HepG2 (cell line): ENCODE measurements around the gene DPEP2NB. TPM values are rescaled to one million over a fixed set of nuclear protein-coding genes. Genes with fewer than 3 reads are reported as not detected.

Experiments
- ATAC-seq: fragments of 200-7000 bp; cut with Tn5 transposase; 3 replicates; pipeline ENCODE4 v1.9.1; 2020; ENCODE audit warnings: mild to moderate bottlenecking, moderate library complexity
- BruUV-seq: library from RNA; stranded (reverse); fragments of 400-500 nt; replicated peaks from 2 replicates; lab custom pipeline; 2021; lab: Mats Ljungman, UMichigan
- CTCF ChIA-PET: fragments of 300-600 bp; formaldehyde crosslinking; extraction: SDS; loops from one replicate; lab custom pipeline; 2021; ENCODE audit warnings: low total read pairs, inconsistent platforms, low intra/inter-chr PET ratio; lab: Yijun Ruan, JAX
- POLR2A ChIA-PET: fragments of 350-600 bp; sonication (Branson Sonifier 250); formaldehyde crosslinking; loops from one replicate; lab custom pipeline; 2020; ENCODE audit warnings: antibody characterized with exemption, inconsistent platforms; lab: Yijun Ruan, JAX
- DNase-seq: peaks from one replicate; pipeline ENCODE4 v3.0.0-alpha.2; 2015; ENCODE audit warnings: low spot score
- FAIRE-seq: peaks from 3 replicates; lab custom pipeline; 2011; peaks lifted over from hg19 to GRCh38; lab: Jason Lieb, UNC
- H2AFZ ChIP-seq: one replicate; pipeline ENCODE4 v1.6.1; 2011; ENCODE audit warnings: low read length, inconsistent platforms
- H3K27ac ChIP-seq: fragments of 300-600 bp; 3 replicates; pipeline ENCODE4 v1.8.0; 2011; ENCODE audit warnings: mixed run types, mild to moderate bottlenecking, mixed read lengths, low read length, inconsistent platforms; ENCODE audit not compliant: insufficient read depth; ENCODE audit errors: extremely low read length
- H3K27me3 ChIP-seq, 2 experiments: fragments of 200-600 bp in 1 of 2; 2 replicates in 1 of 2; 3 replicates in 1 of 2; pipeline versions ENCODE4 v1.6.0 to v1.8.0; 2011; ENCODE audit warnings: low read length in 2 of 2, mild to moderate bottlenecking in 2 of 2, moderate library complexity in 2 of 2, inconsistent platforms in 1 of 2; ENCODE audit not compliant: insufficient read depth in 2 of 2, control insufficient read depth in 1 of 2
- H3K36me3 ChIP-seq, 2 experiments: fragments of 200-600 bp in 1 of 2; replicated peaks in 1 of 2; 2 replicates in 1 of 2; 3 replicates in 1 of 2; pipeline versions ENCODE4 v1.5.1 to v1.8.0; 2011; ENCODE audit warnings: low read length in 2 of 2, inconsistent platforms in 1 of 2; ENCODE audit not compliant: insufficient read depth in 2 of 2, control insufficient read depth in 1 of 2
- H3K4me1 ChIP-seq: 2 replicates; pipeline ENCODE4 v1.5.1; 2012; ENCODE audit warnings: low read length, inconsistent platforms; ENCODE audit not compliant: insufficient read depth
- H3K4me2 ChIP-seq: 2 replicates; pipeline ENCODE4 v1.6.0; 2011; ENCODE audit warnings: low read depth, low read length, inconsistent platforms
- H3K4me3 ChIP-seq, 3 experiments: fragments of 200-600 bp in 1 of 3; sonication (generic), shearing (Covaris generic) in 1 of 3; replicated peaks in 1 of 3; 2 replicates each; pipeline ENCODE4 v1.5.1; 2011 to 2016; ENCODE audit warnings: low read length in 3 of 3, inconsistent platforms in 2 of 3, low read depth in 2 of 3, mild to moderate bottlenecking in 2 of 3, control low read depth in 1 of 3, mixed read lengths in 1 of 3; ENCODE audit not compliant: insufficient read depth in 1 of 3
- H3K79me2 ChIP-seq: one replicate; pipeline ENCODE4 v1.6.1; 2011; ENCODE audit warnings: low read length, inconsistent platforms; ENCODE audit not compliant: insufficient read depth
- H3K9ac ChIP-seq: 2 replicates; pipeline ENCODE4 v1.6.0; 2011; ENCODE audit warnings: mild to moderate bottlenecking, low read depth, low read length, inconsistent platforms; ENCODE audit not compliant: insufficient read depth
- H3K9me3 ChIP-seq: 2 replicates; pipeline ENCODE4 v1.5.1; 2012; ENCODE audit warnings: mild to moderate bottlenecking, low read length
- H4K20me1 ChIP-seq: 2 replicates; pipeline ENCODE4 v1.6.0; 2011; ENCODE audit warnings: inconsistent platforms, mild to moderate bottlenecking, low read length, moderate library complexity; ENCODE audit not compliant: insufficient read depth
- ARNTL ChIP-seq: sonication (generic); formaldehyde crosslinking; IDR thresholded peaks from 2 replicates; pipeline ENCODE4 v1.4.0; 2020; ENCODE audit warnings: mild to moderate bottlenecking, missing genetic modification reagents
- CREB1 ChIP-seq, 2 experiments: fragments of 450-650 bp in 1 of 2; IDR thresholded peaks; 2 replicates each; pipeline ENCODE4 v1.6.1; 2016 to 2017; ENCODE audit warnings: control low read depth in 1 of 2, mild to moderate bottlenecking in 1 of 2, missing compliant biosample characterization in 1 of 2, missing genetic modification characterization in 1 of 2
- KDM6A ChIP-seq: IDR thresholded peaks from 2 replicates; pipeline ENCODE4 v1.6.1; 2016; ENCODE audit warnings: low read depth
- MTA1 ChIP-seq: sonication (generic); formaldehyde crosslinking; IDR thresholded peaks from 2 replicates; pipeline ENCODE4 v1.4.0; 2020; ENCODE audit warnings: missing genetic modification reagents, mild to moderate bottlenecking, borderline replicate concordance
- NCOA5 ChIP-seq: sonication (generic); formaldehyde crosslinking; IDR thresholded peaks from 2 replicates; pipeline ENCODE4 v1.4.0; 2020; ENCODE audit warnings: missing genetic modification reagents
- PHB2 ChIP-seq: fragments of 450-650 bp; IDR thresholded peaks from 2 replicates; pipeline ENCODE4 v1.6.1; 2018; ENCODE audit not compliant: partially characterized antibody
- RFX3 ChIP-seq: IDR thresholded peaks from 2 replicates; pipeline ENCODE4 v1.6.1; 2016; ENCODE audit warnings: missing biosample characterization, missing genetic modification reagents
- ZMYM2 ChIP-seq: sonication (generic); formaldehyde crosslinking; IDR thresholded peaks from 2 replicates; pipeline ENCODE4 v1.8.0; 2022; ENCODE audit warnings: mild to moderate bottlenecking, missing genetic modification reagents
- ZNF17 ChIP-seq: sonication (generic); formaldehyde crosslinking; IDR thresholded peaks from 2 replicates; pipeline ENCODE4 v1.5.0; 2020; ENCODE audit warnings: mild to moderate bottlenecking, missing genetic modification reagents
- ZNF260 ChIP-seq: sonication (generic); formaldehyde crosslinking; IDR thresholded peaks from 2 replicates; pipeline ENCODE4 v1.4.0; 2020; ENCODE audit warnings: missing genetic modification reagents, low read depth, mild to moderate bottlenecking, borderline replicate concordance
- ZNF30 ChIP-seq: sonication (generic); formaldehyde crosslinking; IDR thresholded peaks from 2 replicates; pipeline ENCODE4 v1.5.0; 2020; ENCODE audit warnings: mild to moderate bottlenecking, missing genetic modification reagents
- ZNF773 ChIP-seq: sonication (generic); formaldehyde crosslinking; IDR thresholded peaks from 2 replicates; pipeline ENCODE4 v1.4.0; 2020; ENCODE audit warnings: missing genetic modification reagents, borderline replicate concordance
- WGBS: methylation state at CpG from one replicate; pipeline ENCODE4 v1.1.6; 2017; ENCODE audit warnings: low lambda C conversion rate; 5-methylcytosine and 5-hydroxymethylcytosine counted together
- in situ Hi-C: cut with HindIII; loops from 2 replicates; pipeline ENCODE4 v1.10.0; 2017; ENCODE audit warnings: low pct_unique_long_range_greater_than_20kb; ENCODE audit not compliant: extremely low pct_ligation_motif_present
- intact Hi-C: fragments of 100-400 bp; cut with micrococcal nuclease; formaldehyde crosslinking; loops from one replicate; pipeline ENCODE4 v1.10.0; 2022; ENCODE audit not compliant: unreplicated experiment
- polyA plus RNA-seq, 8 experiments: library from polyadenylated mRNA; depleted of rRNA in 3 of 8; stranded (reverse) in 7 of 8; unstranded in 1 of 8; fragments of >200 nt; fragmentation: Illumina TruSeq in 4 of 8; extraction: Trizol in 4 of 8; gene quantifications; 2 replicates each; pipeline versions ENCODE4 v1.2.1 to v1.2.3, GENCODE V29; 2011 to 2016; ENCODE audit warnings: low read depth in 4 of 8, missing spikeins in 1 of 8, mixed read lengths in 1 of 8; ENCODE audit not compliant: insufficient read depth in 1 of 8
- total RNA-seq, 5 experiments: library from RNA; depleted of rRNA; stranded (reverse); fragments of >200 nt; fragmentation: Illumina TruSeq; extraction: Trizol; gene quantifications; 2 replicates each; pipeline ENCODE4 v1.2.3, GENCODE V29; 2016; ENCODE audit warnings: low read depth in 1 of 5
- TF ChIP-seq, protein P1 (sequence below): sonication (generic); formaldehyde crosslinking; IDR thresholded peaks from 2 replicates; pipeline ENCODE4 v1.8.1; 2023; ENCODE audit warnings: missing genetic modification reagents, inconsistent platforms, borderline replicate concordance

The DPEP2NB gene
- total and polyA plus RNA-seq, 2 of the 13 experiments (the other 11 are each of a cell fraction or from before 2014, with no cell fraction given): not detected

GRCh38 chr16:68019167-68019680 lies 3.5 kb upstream of the DPEP2NB start:
- ATAC-seq (no peak), FAIRE-seq (no peak)
- peaks cover 28% of the 10 kb centered on the region for H3K79me2 ChIP-seq
- H3K27ac ChIP-seq: no peak overlapping the region
- no peak overlapping the region for H3K4me2 ChIP-seq
- WGBS: 45% methylated on average over 8 of the region's 8 CpGs
- no peaks in the 10 kb centered on the region for H3K9me3 ChIP-seq
- no peaks in the 10 kb centered on the region for H4K20me1 ChIP-seq
- in situ Hi-C loops: no loop called here
- no peak overlapping the region for H2AFZ ChIP-seq
- H3K4me3 ChIP-seq: no peak overlapping the region
- peaks cover 30% of the 10 kb centered on the region for H3K4me1 ChIP-seq
- H3K27me3 ChIP-seq: peaks cover 0 to 2% of the 10 kb centered on the region in 2 experiments; a peak in 1 of 5 replicates
- CTCF ChIA-PET: no interaction called here
- H3K9ac ChIP-seq: no peak overlapping the region
- no TSS peak for BruUV-seq
- no peaks in the 10 kb centered on the region for H3K36me3 ChIP-seq
- TF ChIP-seq ZNF17 (CRISPR knock-in tag): no peak
- TF ChIP-seq ZNF773 (CRISPR knock-in tag): no peak
- no peak for TF ChIP-seq PHB2
- TF ChIP-seq RFX3 (CRISPR knock-in tag): no peak
- no peak for TF ChIP-seq KDM6A (CRISPR knock-in tag)
- no peak for TF ChIP-seq NCOA5 (CRISPR knock-in tag)
- no peak for TF ChIP-seq CREB1 (IDR thresholded peaks at IDR 0.05)
- TF ChIP-seq CREB1 (CRISPR knock-in tag; IDR thresholded peaks at IDR 0.05): no peak
- TF ChIP-seq ZNF260: no peak
- TF ChIP-seq ZNF30 (CRISPR knock-in tag): no peak
- TF ChIP-seq ARNTL: no peak
- TF ChIP-seq, protein P1, sequence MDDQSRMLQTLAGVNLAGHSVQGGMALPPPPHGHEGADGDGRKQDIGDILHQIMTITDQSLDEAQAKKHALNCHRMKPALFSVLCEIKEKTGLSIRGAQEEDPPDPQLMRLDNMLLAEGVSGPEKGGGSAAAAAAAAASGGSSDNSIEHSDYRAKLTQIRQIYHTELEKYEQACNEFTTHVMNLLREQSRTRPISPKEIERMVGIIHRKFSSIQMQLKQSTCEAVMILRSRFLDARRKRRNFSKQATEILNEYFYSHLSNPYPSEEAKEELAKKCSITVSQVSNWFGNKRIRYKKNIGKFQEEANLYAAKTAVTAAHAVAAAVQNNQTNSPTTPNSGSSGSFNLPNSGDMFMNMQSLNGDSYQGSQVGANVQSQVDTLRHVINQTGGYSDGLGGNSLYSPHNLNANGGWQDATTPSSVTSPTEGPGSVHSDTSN: no peak
- TF ChIP-seq ZMYM2 (CRISPR knock-in tag): no peak
- no peak for TF ChIP-seq MTA1
- TF ChIP-seq, all 625 proteins: peak for 0
- DNase-seq: no peak
- POLR2A ChIA-PET: no interaction called here
- intact Hi-C loops: no loop called here
